Epithelial cell of prostate (primary cell): ENCODE measurements around the gene RAPGEF3.

Experiments used
- DNase-seq: peaks from one replicate; pipeline ENCODE4 v3.0.0-alpha.2; 2011; ENCODE audit warnings: low read depth, low spot score
- H3K27ac ChIP-seq: fragments of 450-650 bp; 2 replicates; pipeline ENCODE4 v1.5.1; 2017; ENCODE audit warnings: mild to moderate bottlenecking

The RAPGEF3 gene

GRCh38 chr12:47725091-47725772, 33.4 kb downstream of the RAPGEF3 start, which contains the start of gene ENDOU:
TSS of gene ENDOU (minus strand) at chr12:47725490. CDS start at chr12:47725413, 77 bp downstream.
- DNase-seq, result no peak
- no peak within 1 kb of the TSS for H3K27ac ChIP-seq

- H3K27ac ChIP-seq, result no peak overlapping the region
- peak; percentile 31 for DNase-seq
Observed at GRCh38 chr12:47722941-47723631, 35.6 kb downstream of the RAPGEF3 start.

- no peak for DNase-seq
- no peak overlapping the region for H3K27ac ChIP-seq
Observed at GRCh38 chr12:47722136-47722834, 36.4 kb downstream of the RAPGEF3 start.

GRCh38 chr12:47721431-47721973, 37.2 kb downstream of the RAPGEF3 start:
- no peak for DNase-seq
- H3K27ac ChIP-seq, result no peak overlapping the region

- H3K27ac ChIP-seq, result no peak overlapping the region
- DNase-seq, result no peak
Observed at GRCh38 chr12:47718531-47718930, 40.1 kb downstream of the RAPGEF3 start.

GRCh38 chr12:47717443-47718193, 41.1 kb downstream of the RAPGEF3 start:
- no peak overlapping the region for H3K27ac ChIP-seq
- no peak for DNase-seq

GRCh38 chr12:47717046-47717442, 41.6 kb downstream of the RAPGEF3 start:
- no peak overlapping the region for H3K27ac ChIP-seq
- DNase-seq, result no peak

- DNase-seq, result no peak
- no peak overlapping the region for H3K27ac ChIP-seq
Observed at GRCh38 chr12:47715877-47716548, 42.7 kb downstream of the RAPGEF3 start.

GRCh38 chr12:47715393-47715876, 43.2 kb downstream of the RAPGEF3 start:
- DNase-seq, result no peak
- H3K27ac ChIP-seq, result no peak overlapping the region

- H3K27ac ChIP-seq, result no peak overlapping the region
- DNase-seq, result no peak
Observed at GRCh38 chr12:47714826-47715386, 43.8 kb downstream of the RAPGEF3 start.

GRCh38 chr12:47712171-47712570, 46.5 kb downstream of the RAPGEF3 start:
- no peak for DNase-seq
- H3K27ac ChIP-seq, result no peak overlapping the region

- no peak for DNase-seq
- no peak overlapping the region for H3K27ac ChIP-seq
Observed at GRCh38 chr12:47711448-47711847, 47.2 kb downstream of the RAPGEF3 start.

GRCh38 chr12:47710278-47710677, 48.4 kb downstream of the RAPGEF3 start:
- H3K27ac ChIP-seq, result no peak overlapping the region
- no peak for DNase-seq

- DNase-seq, result no peak
- H3K27ac ChIP-seq, result no peak overlapping the region
Observed at GRCh38 chr12:47709671-47710070, 49.0 kb downstream of the RAPGEF3 start.

- H3K27ac ChIP-seq, result no peak overlapping the region
- no peak for DNase-seq
Observed at GRCh38 chr12:47709237-47709636, 49.4 kb downstream of the RAPGEF3 start.

GRCh38 chr12:47707905-47708543, 50.7 kb downstream of the RAPGEF3 start:
- H3K27ac ChIP-seq, result no peak overlapping the region
- no peak for DNase-seq

- DNase-seq, result no peak
- H3K27ac ChIP-seq, result no peak overlapping the region
Observed at GRCh38 chr12:47707355-47707754, 51.3 kb downstream of the RAPGEF3 start.

GRCh38 chr12:47705566-47706425, 52.9 kb downstream of the RAPGEF3 start, which contains the start of gene RPAP3:
TSS of gene RPAP3 (minus strand) at chr12:47706030. CDS start at chr12:47702840, 3,190 bp downstream.
- peak within 1 kb of the TSS; percentile 35 for H3K27ac ChIP-seq
- peak; percentile 67 for DNase-seq
